Erythroblast (primary cell): Measurements from ENCODE around the gene INHBB.

Source experiments
- GATA1 ChIP-seq: IDR thresholded peaks from 2 replicates; pipeline ENCODE4 v1.6.1; 2011; ENCODE audit warnings: low read depth, mild to moderate bottlenecking, control low read depth, low read length, moderate library complexity
- POLR2A ChIP-seq: IDR thresholded peaks from 2 replicates; pipeline ENCODE4 v1.6.1; 2011; ENCODE audit warnings: mild to moderate bottlenecking, low read length

DNA sequence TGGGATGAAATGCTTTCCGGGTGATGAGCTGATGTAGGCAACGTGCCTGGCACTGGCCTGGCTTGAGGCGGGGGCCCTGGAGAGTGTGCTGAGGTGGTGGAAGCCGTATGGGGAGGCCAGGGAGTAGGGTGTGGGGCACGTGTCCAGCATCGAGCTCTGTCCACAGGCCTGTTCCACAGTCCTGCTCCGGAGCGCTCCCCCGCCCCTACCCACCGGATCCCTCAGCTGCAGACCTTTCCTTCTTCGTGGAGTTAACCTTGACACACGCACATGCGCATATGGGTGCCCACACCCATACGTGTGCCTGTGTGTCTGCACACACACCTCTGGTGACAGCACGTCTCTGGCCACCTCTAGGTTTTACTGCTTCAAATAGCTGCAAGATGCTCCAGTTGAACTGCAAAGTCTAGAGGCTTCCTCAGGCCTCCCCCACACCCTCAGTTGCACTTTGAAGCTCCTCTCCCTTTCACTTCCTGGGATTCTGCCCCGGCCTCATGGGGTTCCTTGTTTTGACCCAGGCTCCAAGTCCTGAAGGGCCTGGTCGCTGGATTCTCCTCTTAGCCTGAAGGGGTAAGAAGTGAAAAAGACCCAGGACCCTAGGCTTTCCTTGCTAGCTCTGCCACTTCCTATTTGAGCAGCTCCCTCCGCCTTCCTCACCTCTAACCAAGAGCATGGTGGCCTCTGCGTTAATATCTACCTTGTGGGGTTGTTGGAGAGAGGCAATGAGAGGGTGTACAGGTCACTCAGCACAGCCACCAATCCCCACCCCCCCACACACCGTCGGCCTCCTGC is 49.5 kb downstream of the INHBB start:
- no peak for TF ChIP-seq POLR2A
- TF ChIP-seq GATA1: no peak
